HG03108 (cell line): ENCODE results near the gene CHRNG.

Source experiments
- ATAC-seq: cut with Tn5 transposase; IDR thresholded peaks from one replicate; pipeline ENCODE4 v1.9.1; 2021; ENCODE audit warnings: moderate library complexity; ENCODE audit not compliant: unreplicated experiment

Gene CHRNG

GRCh38 chr2:232539298-232540231 lies at the start of gene CHRNG:
CHRNG (plus strand) TSS chr2:232539692; CDS start chr2:232539748, 56 bp downstream.
- ATAC-seq = no peak

GRCh38 chr2:232490221-232491138 lies 49.0 kb upstream of the CHRNG start:
- no peak for ATAC-seq

GRCh38 chr2:232491139-232491780 lies 48.2 kb upstream of the CHRNG start:
- ATAC-seq = no peak

- ATAC-seq = no peak
Observed at GRCh38 chr2:232492236-232492848, 47.1 kb upstream of the CHRNG start.

GRCh38 chr2:232492963-232493700 lies 46.4 kb upstream of the CHRNG start:
- ATAC-seq = no peak

- ATAC-seq = no peak
Observed at GRCh38 chr2:232493701-232494474, 45.6 kb upstream of the CHRNG start.

- no peak for ATAC-seq
Observed at GRCh38 chr2:232494542-232494941, 45.0 kb upstream of the CHRNG start.

- ATAC-seq = no peak
Observed at GRCh38 chr2:232495292-232495691, 44.2 kb upstream of the CHRNG start.

- ATAC-seq = no peak
Observed at GRCh38 chr2:232496501-232497270, 42.8 kb upstream of the CHRNG start.

GRCh38 chr2:232497348-232497747 lies 42.1 kb upstream of the CHRNG start:
- no peak for ATAC-seq

GRCh38 chr2:232498452-232498851 lies 41.0 kb upstream of the CHRNG start:
- ATAC-seq = no peak

GRCh38 chr2:232501331-232501771 lies 38.1 kb upstream of the CHRNG start:
- ATAC-seq = no peak

- ATAC-seq = no peak
Observed at GRCh38 chr2:232501794-232502390, 37.6 kb upstream of the CHRNG start.

GRCh38 chr2:232502511-232502910 lies 37.0 kb upstream of the CHRNG start:
- no peak for ATAC-seq

GRCh38 chr2:232502911-232503808 lies 36.3 kb upstream of the CHRNG start:
- no peak for ATAC-seq

GRCh38 chr2:232503809-232504323 lies 35.6 kb upstream of the CHRNG start:
- no peak for ATAC-seq

GRCh38 chr2:232504438-232504837 lies 35.1 kb upstream of the CHRNG start:
- ATAC-seq = no peak
